LNCAP (cell line): Measurements from ENCODE around the gene MARK4.

ENCODE experiments used
- CTCF ChIP-seq: fragments of 450-650 bp; IDR thresholded peaks from 2 replicates; pipeline ENCODE4 v1.5.1; 2017; ENCODE audit warnings: mild to moderate bottlenecking

The MARK4 gene

DNA sequence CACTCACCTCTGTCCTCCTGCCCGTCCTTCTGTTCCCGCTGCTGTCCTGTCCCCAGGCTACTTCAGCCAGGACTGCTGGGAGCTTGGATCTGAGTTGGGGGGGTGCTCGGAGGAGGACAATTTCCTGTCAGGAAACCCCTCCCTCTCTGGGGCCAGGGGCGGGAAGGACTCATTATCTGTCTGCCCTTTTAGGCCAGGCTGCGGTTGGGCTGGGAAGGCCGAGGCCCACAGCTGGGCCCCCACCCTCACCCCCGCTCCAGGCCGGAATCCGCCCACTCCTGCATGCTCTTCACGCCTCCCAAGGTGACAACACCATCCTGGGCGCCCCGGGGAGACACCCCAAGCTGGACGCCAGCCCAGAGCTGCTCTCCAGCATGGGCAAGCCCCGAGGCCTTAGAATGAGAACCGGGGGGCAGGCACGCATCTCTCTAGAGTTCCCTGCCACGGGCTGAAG lies 5.7 kb upstream of the MARK4 start, which contains the start of gene EXOC3L2:
EXOC3L2 (minus strand) TSS at position 74 of the 454 bp plus-strand sequence. CDS start 6,362 bp downstream, outside the sequence.
- TF ChIP-seq CTCF: no peak

- no peak for TF ChIP-seq CTCF
Measured at GRCh38 chr19:45245826-45246225, 5.2 kb upstream of the MARK4 start.

- TF ChIP-seq CTCF: no peak
Measured at GRCh38 chr19:45247136-45247535, 3.9 kb upstream of the MARK4 start.

DNA sequence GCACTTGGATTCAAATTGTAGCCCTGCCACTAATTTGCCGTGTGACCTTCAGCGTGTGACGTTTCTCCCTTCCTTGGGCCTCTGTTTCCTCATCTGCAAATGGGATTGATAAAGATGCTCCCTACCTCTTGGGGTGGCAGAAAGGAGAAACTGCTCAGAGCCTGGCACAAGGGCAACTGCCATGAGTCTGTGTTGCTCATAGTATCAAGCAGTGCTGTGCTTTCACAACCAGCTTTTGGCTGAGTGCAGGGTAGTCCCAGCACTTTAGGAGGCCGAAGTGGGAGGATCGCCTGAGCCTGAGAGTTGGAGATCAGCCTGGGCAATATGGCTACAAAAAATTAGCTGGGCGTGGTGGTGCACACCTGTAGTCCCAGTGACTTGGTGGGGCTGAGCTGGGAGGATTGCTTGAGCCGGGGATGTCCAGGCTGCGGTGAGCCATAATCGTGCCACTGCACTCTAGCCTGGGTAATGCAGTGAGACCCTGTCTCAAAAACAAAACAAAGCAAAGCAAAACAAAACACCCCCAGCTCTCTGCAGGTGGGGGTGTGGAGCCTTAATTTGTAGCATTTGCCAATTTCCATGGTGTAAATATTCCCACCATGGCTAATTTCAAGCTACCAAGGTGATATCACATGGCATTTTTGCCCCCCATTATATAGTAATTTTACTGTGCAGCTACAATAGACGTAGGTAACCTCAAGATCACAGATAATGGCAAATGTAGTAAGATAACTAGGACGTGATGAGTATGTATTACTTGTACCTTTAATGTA lies 1.6 kb upstream of the MARK4 start:
- no peak for TF ChIP-seq CTCF

GRCh38 chr19:45250216-45250831 lies 747 bp upstream of the MARK4 start:
- no peak for TF ChIP-seq CTCF

DNA sequence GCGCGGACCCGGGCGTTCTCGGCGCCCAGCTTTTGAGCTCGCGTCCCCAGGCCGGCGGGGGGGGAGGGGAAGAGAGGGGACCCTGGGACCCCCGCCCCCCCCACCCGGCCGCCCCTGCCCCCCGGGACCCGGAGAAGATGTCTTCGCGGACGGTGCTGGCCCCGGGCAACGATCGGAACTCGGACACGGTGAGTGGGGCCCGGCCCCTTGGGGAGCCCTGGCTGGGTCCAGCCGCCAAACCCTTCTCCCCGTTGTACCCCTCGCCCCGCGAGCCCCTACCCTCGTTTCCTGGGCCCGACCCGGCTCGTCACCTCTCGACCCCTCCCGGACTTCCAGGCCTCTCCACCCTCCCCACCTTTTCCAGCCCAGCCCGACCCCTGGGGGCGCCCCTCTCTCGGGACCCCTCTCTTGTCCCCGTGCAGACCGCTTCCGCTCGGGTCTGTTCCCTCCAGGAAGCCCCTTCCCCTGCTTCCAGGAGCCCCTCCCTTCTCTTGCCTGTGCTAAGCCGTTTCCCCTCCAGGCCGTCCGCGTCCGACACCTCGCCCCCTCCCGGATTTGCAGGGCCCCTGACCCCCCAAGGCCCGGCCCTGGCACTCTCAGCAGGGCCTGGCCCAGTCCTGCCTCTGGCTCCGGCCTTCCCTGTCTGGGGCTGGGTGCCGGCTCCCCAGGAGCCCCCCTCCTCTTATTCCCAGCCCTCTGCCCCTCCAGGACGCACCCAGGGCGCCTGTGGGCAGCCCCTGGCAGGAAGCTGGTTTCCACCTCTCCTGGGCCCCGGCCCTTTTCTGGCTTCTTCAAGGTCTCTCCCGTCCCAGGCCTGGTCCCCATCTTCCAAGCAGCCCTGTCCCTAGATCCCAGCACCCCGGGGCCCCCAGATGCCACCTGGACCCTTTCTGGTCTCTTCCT lies 632 bp downstream of the MARK4 start:
- no peak for TF ChIP-seq CTCF

DNA sequence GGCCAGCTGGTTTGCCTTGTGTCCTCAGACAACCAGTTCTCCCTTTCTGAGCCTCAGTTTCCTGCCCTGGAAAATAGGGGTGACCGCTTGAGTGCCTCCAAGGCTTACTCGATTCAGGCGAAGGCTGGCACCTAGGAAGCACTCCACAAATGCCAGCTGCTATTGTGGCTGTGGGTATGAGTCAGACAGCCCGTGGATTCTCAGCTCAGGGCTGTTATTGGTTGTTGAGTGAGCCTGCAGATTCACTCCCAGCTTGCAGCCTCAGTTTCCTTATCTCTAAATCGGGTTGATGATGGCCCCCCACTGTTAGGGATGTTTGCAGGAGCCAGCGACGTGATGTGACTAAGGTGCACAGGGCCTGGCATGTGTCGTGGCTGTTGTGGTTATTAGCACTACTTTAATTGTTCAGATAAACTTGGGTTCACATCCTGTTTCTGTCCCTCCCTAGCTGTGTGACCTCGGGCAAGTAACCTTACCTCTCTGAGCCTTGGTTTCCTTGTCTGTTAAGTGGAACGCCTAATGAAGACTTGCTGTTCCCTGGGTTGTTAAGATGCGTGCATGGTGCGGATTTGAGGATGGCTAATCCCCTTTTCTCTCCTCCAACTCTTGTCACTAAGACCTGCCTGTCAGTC lies 2.4 kb downstream of the MARK4 start:
- no peak for TF ChIP-seq CTCF
